Measurements from ENCODE around the gene BCL11A.
A peak's percentile ranks its signal among the peaks of the same experiment; 100 is the strongest.

The BCL11A gene

GRCh38 chr2:60453872-60454271, 99.6 kb downstream of the BCL11A start:
- no peaks in the 10 kb centered on the region for H3K4me1 ChIP-seq (ENCODE audit: control insufficient read depth, insufficient read depth, low read depth, low read length)
- H2AFZ ChIP-seq (ENCODE audit: low read depth, low read length): peak overlapping the region; percentile 42
- no peak overlapping the region for H2BK12ac ChIP-seq (ENCODE audit: low read length in 2 of 2)
- no peak overlapping the region for H2BK120ac ChIP-seq (ENCODE audit: low read depth, low read length)
- no peak overlapping the region for H3K18ac ChIP-seq (ENCODE audit: low read depth in 1 of 2, low read length in 2 of 2)
- 63% methylated on average over 9 of the region's 9 CpGs for WGBS
- no peak overlapping the region for H3K27ac ChIP-seq (ENCODE audit: low read length, poor library complexity, severe bottlenecking)
- no peak overlapping the region for H2BK5ac ChIP-seq (ENCODE audit: low read depth, low read length, poor library complexity, severe bottlenecking)
- H3K4me3 ChIP-seq (ENCODE audit: insufficient read depth in 1 of 2, low read depth in 1 of 2, low read length in 2 of 2): no peak overlapping the region
- H2BK15ac ChIP-seq (ENCODE audit: low read depth, poor library complexity, severe bottlenecking): no peak overlapping the region
- DNase-seq: peak; percentile 49
- H3K23ac ChIP-seq (ENCODE audit: low read length in 2 of 2): no peak overlapping the region
- H4K8ac ChIP-seq (ENCODE audit: low read length): no peak overlapping the region
- no peaks in the 10 kb centered on the region for H3K9me3 ChIP-seq (ENCODE audit: control insufficient read depth, low read length)
- no peak overlapping the region for H3K4ac ChIP-seq (ENCODE audit: low read depth in 1 of 2, low read length in 2 of 2)
- H3K79me1 ChIP-seq (replicated peaks; ENCODE audit: low read length, poor library complexity, severe bottlenecking): no peaks in the 10 kb centered on the region
- no peak overlapping the region for H3K9ac ChIP-seq (ENCODE audit: low read length)
- H2AK5ac ChIP-seq (ENCODE audit: low read length, severe bottlenecking): no peak overlapping the region
- H4K91ac ChIP-seq (ENCODE audit: low read length): no peak overlapping the region
- H3K36me3 ChIP-seq (ENCODE audit: control insufficient read depth in 1 of 2, insufficient read depth in 2 of 2, low read depth in 1 of 2, low read length in 2 of 2): peaks cover 0 to 8% of the 10 kb centered on the region in 2 experiments
- no peak overlapping the region for H3K4me2 ChIP-seq (ENCODE audit: low read length, poor library complexity, severe bottlenecking)
- H3K27me3 ChIP-seq (ENCODE audit: control insufficient read depth in 1 of 2, insufficient read depth in 1 of 2, low read length in 2 of 2): peaks cover 0 to 5% of the 10 kb centered on the region in 2 experiments
- H3K14ac ChIP-seq (ENCODE audit: low read length in 2 of 2): no peak overlapping the region

- no peak overlapping the region for H4K91ac ChIP-seq (ENCODE audit: low read length)
- H2BK12ac ChIP-seq (ENCODE audit: low read length in 2 of 2): peak overlapping the region in 1 of 2 experiments; percentile 10
- H3K18ac ChIP-seq (ENCODE audit: low read depth in 1 of 2, low read length in 2 of 2): no peak overlapping the region
- no peak overlapping the region for H3K9ac ChIP-seq (ENCODE audit: low read length)
- H3K27ac ChIP-seq (ENCODE audit: low read length, poor library complexity, severe bottlenecking): no peak overlapping the region
- H2AFZ ChIP-seq (ENCODE audit: low read depth, low read length): no peak overlapping the region
- H3K4me1 ChIP-seq (ENCODE audit: control insufficient read depth, insufficient read depth, low read depth, low read length): no peaks in the 10 kb centered on the region
- no peak overlapping the region for H3K4ac ChIP-seq (ENCODE audit: low read depth in 1 of 2, low read length in 2 of 2)
- peak overlapping the region; percentile 7 for H4K8ac ChIP-seq (ENCODE audit: low read length)
- peaks cover 0 to 8% of the 10 kb centered on the region in 2 experiments for H3K36me3 ChIP-seq (ENCODE audit: control insufficient read depth in 1 of 2, insufficient read depth in 2 of 2, low read depth in 1 of 2, low read length in 2 of 2)
- DNase-seq: no peak
- H2AK5ac ChIP-seq (ENCODE audit: low read length, severe bottlenecking): no peak overlapping the region
- no peak overlapping the region for H3K14ac ChIP-seq (ENCODE audit: low read length in 2 of 2)
- no peak overlapping the region for H2BK5ac ChIP-seq (ENCODE audit: low read depth, low read length, poor library complexity, severe bottlenecking)
- peak overlapping the region in 1 of 2 experiments; percentile 14 for H3K23ac ChIP-seq (ENCODE audit: low read length in 2 of 2)
- H3K4me3 ChIP-seq (ENCODE audit: insufficient read depth in 1 of 2, low read depth in 1 of 2, low read length in 2 of 2): no peak overlapping the region
- H3K4me2 ChIP-seq (ENCODE audit: low read length, poor library complexity, severe bottlenecking): peak overlapping the region; percentile 19
- H2BK120ac ChIP-seq (ENCODE audit: low read depth, low read length): no peak overlapping the region
- WGBS: 47% methylated on average over 16 of the region's 16 CpGs
- peaks cover 0 to 5% of the 10 kb centered on the region in 2 experiments for H3K27me3 ChIP-seq (ENCODE audit: control insufficient read depth in 1 of 2, insufficient read depth in 1 of 2, low read length in 2 of 2)
- H3K79me1 ChIP-seq (replicated peaks; ENCODE audit: low read length, poor library complexity, severe bottlenecking): no peaks in the 10 kb centered on the region
- H3K9me3 ChIP-seq (ENCODE audit: control insufficient read depth, low read length): no peaks in the 10 kb centered on the region
- H2BK15ac ChIP-seq (ENCODE audit: low read depth, poor library complexity, severe bottlenecking): peak overlapping the region; percentile 93
Measured at GRCh38 chr2:60453301-60453700, 100.2 kb downstream of the BCL11A start.

- no peak overlapping the region for H4K8ac ChIP-seq (ENCODE audit: low read length)
- H3K36me3 ChIP-seq (ENCODE audit: control insufficient read depth in 1 of 2, insufficient read depth in 2 of 2, low read depth in 1 of 2, low read length in 2 of 2): peaks cover 0 to 8% of the 10 kb centered on the region in 2 experiments
- no peak overlapping the region for H2BK120ac ChIP-seq (ENCODE audit: low read depth, low read length)
- H2AK5ac ChIP-seq (ENCODE audit: low read length, severe bottlenecking): no peak overlapping the region
- no peak overlapping the region for H3K4ac ChIP-seq (ENCODE audit: low read depth in 1 of 2, low read length in 2 of 2)
- H2BK5ac ChIP-seq (ENCODE audit: low read depth, low read length, poor library complexity, severe bottlenecking): no peak overlapping the region
- no peak overlapping the region for H3K23ac ChIP-seq (ENCODE audit: low read length in 2 of 2)
- H3K27ac ChIP-seq (ENCODE audit: low read length, poor library complexity, severe bottlenecking): no peak overlapping the region
- H4K91ac ChIP-seq (ENCODE audit: low read length): no peak overlapping the region
- peaks cover 0 to 5% of the 10 kb centered on the region in 2 experiments for H3K27me3 ChIP-seq (ENCODE audit: control insufficient read depth in 1 of 2, insufficient read depth in 1 of 2, low read length in 2 of 2)
- no peak overlapping the region for H2AFZ ChIP-seq (ENCODE audit: low read depth, low read length)
- H3K9ac ChIP-seq (ENCODE audit: low read length): no peak overlapping the region
- WGBS: 72% methylated on average over 1 of the region's 1 CpG
- H3K9me3 ChIP-seq (ENCODE audit: control insufficient read depth, low read length): no peaks in the 10 kb centered on the region
- no peak overlapping the region for H2BK12ac ChIP-seq (ENCODE audit: low read length in 2 of 2)
- H3K4me2 ChIP-seq (ENCODE audit: low read length, poor library complexity, severe bottlenecking): no peak overlapping the region
- no peaks in the 10 kb centered on the region for H3K4me1 ChIP-seq (ENCODE audit: control insufficient read depth, insufficient read depth, low read depth, low read length)
- H3K14ac ChIP-seq (ENCODE audit: low read length in 2 of 2): no peak overlapping the region
- H2BK15ac ChIP-seq (ENCODE audit: low read depth, poor library complexity, severe bottlenecking): no peak overlapping the region
- no peak for DNase-seq
- no peaks in the 10 kb centered on the region for H3K79me1 ChIP-seq (replicated peaks; ENCODE audit: low read length, poor library complexity, severe bottlenecking)
- no peak overlapping the region for H3K4me3 ChIP-seq (ENCODE audit: insufficient read depth in 1 of 2, low read depth in 1 of 2, low read length in 2 of 2)
- no peak overlapping the region for H3K18ac ChIP-seq (ENCODE audit: low read depth in 1 of 2, low read length in 2 of 2)
Measured at GRCh38 chr2:60450488-60450887, 103.0 kb downstream of the BCL11A start.

GRCh38 chr2:60447943-60448342, 105.5 kb downstream of the BCL11A start:
- no peak overlapping the region for H2AK5ac ChIP-seq (ENCODE audit: low read length, severe bottlenecking)
- H3K27me3 ChIP-seq (ENCODE audit: control insufficient read depth in 1 of 2, insufficient read depth in 1 of 2, low read length in 2 of 2): no peaks in the 10 kb centered on the region
- H3K9ac ChIP-seq (ENCODE audit: low read length): no peak overlapping the region
- no peak overlapping the region for H3K14ac ChIP-seq (ENCODE audit: low read length in 2 of 2)
- H4K91ac ChIP-seq (ENCODE audit: low read length): no peak overlapping the region
- H4K8ac ChIP-seq (ENCODE audit: low read length): no peak overlapping the region
- WGBS: 86% methylated on average over 1 of the region's 1 CpG
- H3K4me2 ChIP-seq (ENCODE audit: low read length, poor library complexity, severe bottlenecking): no peak overlapping the region
- H2BK15ac ChIP-seq (ENCODE audit: low read depth, poor library complexity, severe bottlenecking): no peak overlapping the region
- no peak overlapping the region for H2BK12ac ChIP-seq (ENCODE audit: low read length in 2 of 2)
- H3K23ac ChIP-seq (ENCODE audit: low read length in 2 of 2): no peak overlapping the region
- no peak overlapping the region for H2AFZ ChIP-seq (ENCODE audit: low read depth, low read length)
- no peak overlapping the region for H3K4ac ChIP-seq (ENCODE audit: low read depth in 1 of 2, low read length in 2 of 2)
- H3K18ac ChIP-seq (ENCODE audit: low read depth in 1 of 2, low read length in 2 of 2): no peak overlapping the region
- no peak overlapping the region for H3K4me3 ChIP-seq (ENCODE audit: insufficient read depth in 1 of 2, low read depth in 1 of 2, low read length in 2 of 2)
- H3K36me3 ChIP-seq (ENCODE audit: control insufficient read depth in 1 of 2, insufficient read depth in 2 of 2, low read depth in 1 of 2, low read length in 2 of 2): peaks cover 0 to 4% of the 10 kb centered on the region in 2 experiments
- no peak overlapping the region for H2BK120ac ChIP-seq (ENCODE audit: low read depth, low read length)
- no peaks in the 10 kb centered on the region for H3K4me1 ChIP-seq (ENCODE audit: control insufficient read depth, insufficient read depth, low read depth, low read length)
- no peak overlapping the region for H2BK5ac ChIP-seq (ENCODE audit: low read depth, low read length, poor library complexity, severe bottlenecking)
- no peaks in the 10 kb centered on the region for H3K79me1 ChIP-seq (replicated peaks; ENCODE audit: low read length, poor library complexity, severe bottlenecking)
- DNase-seq: no peak
- H3K9me3 ChIP-seq (ENCODE audit: control insufficient read depth, low read length): no peaks in the 10 kb centered on the region
- H3K27ac ChIP-seq (ENCODE audit: low read length, poor library complexity, severe bottlenecking): no peak overlapping the region

Data from mesenchymal stem cell (in vitro differentiated cells and primary cell).